Left hindlimb (tissue), 1 donor: Measurements from ENCODE around the gene FALEC.

ENCODE experiments used
- DNase-seq: peaks from one replicate; pipeline ENCODE4 v3.0.0-alpha.2; 2018

The FALEC gene

DNA sequence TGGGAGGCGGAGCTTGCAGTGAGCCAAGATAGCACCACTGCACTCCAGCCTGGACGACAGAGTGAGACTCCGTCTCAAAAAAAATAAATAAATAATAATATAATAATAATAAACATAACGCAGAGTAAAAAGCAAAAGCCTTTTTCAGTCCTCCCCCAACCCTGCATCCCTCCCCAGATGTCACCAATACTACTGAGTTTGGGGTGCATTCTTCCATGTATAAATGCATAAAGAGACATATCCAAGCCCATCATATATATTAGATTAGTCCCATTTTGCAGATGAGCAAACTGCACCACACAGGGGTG lies 32.7 kb downstream of the FALEC start:
- DNase-seq, result no peak

DNA sequence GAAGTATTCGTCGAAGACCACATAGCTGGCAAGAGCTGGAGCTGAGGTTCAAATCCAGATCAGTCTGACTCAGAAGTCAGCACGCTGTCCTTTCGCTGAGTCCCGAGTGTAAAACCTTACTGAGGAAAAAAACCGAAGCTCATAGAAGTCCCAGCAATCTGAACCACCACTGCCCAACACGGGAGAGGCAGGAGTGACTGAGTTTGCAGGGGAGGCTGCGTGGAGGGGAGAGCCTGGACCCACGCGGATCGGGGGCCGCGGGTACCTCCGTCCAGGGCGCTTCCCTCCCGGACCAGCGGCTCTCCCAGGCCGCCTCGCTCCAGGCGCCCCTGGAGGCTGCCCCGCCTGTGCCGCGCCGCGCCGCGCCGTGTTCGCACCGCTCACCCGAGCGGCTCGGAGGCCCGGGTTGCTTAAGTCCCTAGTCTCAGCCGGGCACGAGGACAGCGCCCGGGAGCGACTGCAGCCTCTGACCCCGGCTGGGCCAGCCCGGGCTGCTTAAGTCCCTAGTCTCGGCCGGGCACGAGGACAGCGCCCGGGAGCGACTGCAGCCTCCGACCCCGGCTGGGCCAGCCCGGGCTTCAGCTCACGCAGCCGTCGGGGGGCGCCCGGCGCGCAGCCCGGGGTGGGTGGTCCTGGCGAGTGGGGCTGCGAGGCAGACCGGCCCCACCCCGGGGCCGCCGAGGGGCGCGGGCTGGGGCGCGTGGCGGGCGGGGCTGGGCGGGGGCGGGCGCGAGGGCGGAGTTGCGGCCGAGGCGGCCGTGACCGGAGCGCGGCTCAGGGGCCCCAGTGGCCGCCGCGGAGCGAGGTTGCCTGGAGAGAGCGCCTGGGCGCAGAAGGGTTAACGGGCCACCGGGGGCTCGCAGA lies 33.3 kb downstream of the FALEC start, which contains the start of gene ADAMTSL4:
Gene ADAMTSL4 (plus strand): TSS at position 777 of the 864 bp plus-strand sequence. CDS start 2,881 bp downstream, outside the sequence.
- peak; percentile 85 for DNase-seq

DNA sequence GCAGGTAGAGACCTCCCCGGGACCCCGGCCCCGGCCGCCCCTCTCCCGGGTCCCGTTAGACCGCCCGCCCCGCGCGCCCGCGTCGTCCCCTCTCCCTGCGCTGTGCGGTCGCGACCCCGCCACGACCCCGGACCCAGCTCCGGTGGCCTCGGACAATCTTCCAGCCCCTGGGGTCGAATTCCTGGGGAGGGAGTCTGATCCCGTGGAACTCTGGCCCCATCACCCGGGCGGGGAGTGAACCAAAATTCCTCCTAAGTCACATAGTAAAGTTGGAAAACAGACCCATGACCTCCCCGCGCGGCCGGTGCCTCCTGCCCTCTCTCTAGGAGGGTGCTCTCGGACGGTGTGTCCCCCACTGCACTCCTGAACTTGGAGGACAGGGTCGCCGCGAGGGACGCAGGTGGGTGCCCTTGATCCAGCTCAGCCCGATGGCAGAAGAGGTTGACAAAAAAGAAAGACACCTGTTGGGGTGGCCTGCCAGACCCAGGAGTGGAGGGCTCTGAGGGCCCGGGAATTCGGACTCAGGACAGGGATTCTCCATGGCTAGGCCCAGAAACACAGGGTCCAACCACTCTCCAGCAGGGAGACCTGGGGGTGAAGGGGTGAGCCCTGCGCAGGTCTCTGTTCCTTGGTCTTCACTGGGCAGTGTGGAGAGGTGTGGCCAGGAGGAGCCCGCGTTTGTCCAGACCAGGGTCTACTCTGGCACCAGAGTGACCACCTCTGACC lies 34.1 kb downstream of the FALEC start:
- no peak for DNase-seq

DNA sequence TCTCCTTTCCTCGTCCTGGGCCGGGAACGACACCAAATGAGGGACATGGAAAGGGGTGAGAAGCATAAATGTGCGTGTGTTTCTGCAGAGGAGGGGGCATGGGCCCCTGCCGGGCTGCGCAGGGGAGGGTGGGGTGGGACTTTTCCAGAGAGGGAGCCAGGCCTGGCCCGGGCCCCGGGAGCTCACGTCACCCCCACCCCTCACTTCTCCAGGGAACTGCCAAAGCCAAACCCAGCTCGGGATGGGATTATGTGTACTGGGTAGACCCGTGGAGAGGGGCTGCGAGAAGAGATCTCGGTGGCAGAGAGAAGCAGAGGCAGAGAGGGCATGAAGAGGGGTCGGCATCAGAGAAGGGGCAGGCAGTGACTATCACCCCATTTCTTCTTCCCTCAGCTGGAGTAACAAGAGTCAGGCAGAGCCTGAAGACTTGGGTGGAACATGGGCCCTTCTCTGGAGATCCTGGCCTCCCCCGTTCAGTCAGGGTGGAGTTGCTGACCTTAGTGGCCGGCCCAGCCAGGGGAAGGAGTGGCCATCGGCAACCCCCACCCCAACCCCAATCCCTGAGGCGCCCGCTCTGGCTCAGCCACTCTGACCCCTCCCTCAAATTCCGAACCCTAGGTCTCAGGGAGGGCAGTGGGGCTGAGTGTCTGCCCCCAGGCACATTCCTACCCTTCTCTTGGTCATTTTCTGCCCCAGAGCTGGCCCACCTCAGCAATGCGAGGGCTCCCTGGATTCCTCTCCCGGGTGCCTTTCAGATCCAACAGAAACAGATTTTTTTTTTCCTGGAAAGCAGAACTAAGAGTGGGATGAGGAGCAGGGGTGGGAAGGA lies 34.9 kb downstream of the FALEC start:
- peak; percentile 86 for DNase-seq

DNA sequence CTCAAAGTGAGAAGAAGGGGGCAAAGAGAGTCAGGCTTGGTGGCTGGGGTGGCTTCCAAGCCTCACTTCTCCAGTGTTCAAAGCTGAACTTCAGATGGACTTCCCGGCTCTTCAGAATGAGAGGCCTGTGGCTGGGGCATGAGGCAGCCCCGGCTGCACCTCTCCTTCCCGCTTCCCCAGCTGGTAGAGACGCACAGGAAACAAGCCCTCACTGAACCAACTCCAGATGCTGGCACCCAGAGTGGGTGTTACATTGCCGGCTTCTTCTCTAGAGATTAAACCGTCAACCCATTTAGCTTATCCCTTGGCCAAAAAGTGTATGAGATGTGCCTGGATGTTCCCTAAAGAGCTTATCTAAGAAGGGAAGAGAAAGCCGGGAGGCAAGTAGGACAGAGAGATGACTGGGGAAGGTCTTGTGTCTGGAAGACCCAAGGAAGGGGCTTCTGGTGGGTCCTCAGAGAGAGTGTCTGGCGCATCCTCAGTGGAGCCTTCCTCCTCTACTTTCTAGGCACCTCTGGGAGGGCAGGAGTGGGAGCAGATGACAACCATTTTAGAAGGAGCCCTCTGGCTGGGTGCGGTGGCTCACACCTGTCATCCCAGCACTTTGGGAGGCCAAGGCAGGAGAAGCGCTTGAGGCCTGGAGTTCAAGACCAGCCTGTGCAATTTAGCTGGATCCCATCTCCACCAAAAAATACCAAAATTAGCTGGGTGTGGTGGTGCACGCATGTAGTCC lies 35.7 kb downstream of the FALEC start:
- DNase-seq, result peak; percentile 52

DNA sequence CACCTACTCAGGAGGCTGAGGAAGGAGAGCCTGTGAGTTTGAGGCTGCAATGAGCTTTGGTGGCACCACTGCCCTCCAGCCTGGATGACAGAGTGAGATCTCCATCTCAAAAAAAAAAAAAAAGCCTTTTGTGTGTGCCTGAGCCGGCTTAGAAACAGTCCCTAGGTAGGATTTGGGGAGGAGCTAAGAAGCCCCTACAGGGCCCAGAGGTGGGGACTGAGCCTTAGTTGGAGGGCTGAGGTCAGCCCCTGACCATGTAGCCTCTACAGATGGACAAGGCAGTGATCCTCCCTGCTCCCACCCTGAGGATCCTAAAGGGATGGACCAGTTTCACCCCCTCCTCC lies 36.2 kb downstream of the FALEC start:
- no peak for DNase-seq

DNA sequence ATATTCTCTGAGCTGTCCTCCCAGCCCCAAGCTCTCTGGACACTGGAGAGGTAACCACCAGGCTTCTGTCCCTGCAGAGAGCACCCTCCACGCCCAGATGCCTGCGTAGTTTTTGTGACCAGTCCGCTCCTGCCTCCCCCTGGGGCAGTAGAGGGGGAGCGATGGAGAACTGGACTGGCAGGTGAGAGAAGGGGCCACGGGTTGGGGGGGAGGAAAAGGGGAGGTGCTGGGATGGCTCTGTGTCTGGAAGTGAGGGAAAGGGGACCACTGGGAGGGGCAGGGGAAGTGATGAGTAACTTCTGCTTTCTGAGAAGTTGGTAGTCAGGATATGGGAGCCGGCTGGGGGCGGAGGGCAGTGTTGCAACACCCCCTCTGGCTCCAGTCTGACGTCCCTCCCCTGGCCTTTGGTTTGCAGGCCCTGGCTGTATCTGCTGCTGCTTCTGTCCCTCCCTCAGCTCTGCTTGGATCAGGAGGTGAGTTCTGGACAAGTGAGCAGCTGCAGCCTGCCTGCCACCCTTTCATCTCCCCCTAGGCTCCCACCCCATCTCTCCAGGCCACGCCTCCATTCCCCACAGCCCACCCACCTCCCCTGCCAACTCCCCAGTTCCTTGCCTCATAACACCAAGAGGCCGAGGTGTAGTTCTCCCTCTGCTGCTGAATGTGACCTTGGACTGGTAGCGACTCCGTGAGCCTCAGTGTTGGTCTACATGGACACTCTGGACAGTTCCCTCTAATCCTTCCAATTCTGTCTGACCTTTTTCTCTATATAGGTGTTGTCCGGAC lies 36.8 kb downstream of the FALEC start:
- peak; percentile 84 for DNase-seq

DNA sequence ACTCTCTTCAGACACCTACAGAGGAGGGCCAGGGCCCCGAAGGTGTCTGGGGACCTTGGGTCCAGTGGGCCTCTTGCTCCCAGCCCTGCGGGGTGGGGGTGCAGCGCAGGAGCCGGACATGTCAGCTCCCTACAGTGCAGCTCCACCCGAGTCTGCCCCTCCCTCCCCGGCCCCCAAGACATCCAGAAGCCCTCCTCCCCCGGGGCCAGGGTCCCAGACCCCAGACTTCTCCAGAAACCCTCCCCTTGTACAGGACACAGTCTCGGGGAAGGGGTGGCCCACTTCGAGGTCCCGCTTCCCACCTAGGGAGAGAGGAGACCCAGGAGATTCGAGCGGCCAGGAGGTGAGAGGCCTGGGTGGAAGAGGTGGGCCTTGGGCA lies 37.3 kb downstream of the FALEC start:
- peak; percentile 40 for DNase-seq

DNA sequence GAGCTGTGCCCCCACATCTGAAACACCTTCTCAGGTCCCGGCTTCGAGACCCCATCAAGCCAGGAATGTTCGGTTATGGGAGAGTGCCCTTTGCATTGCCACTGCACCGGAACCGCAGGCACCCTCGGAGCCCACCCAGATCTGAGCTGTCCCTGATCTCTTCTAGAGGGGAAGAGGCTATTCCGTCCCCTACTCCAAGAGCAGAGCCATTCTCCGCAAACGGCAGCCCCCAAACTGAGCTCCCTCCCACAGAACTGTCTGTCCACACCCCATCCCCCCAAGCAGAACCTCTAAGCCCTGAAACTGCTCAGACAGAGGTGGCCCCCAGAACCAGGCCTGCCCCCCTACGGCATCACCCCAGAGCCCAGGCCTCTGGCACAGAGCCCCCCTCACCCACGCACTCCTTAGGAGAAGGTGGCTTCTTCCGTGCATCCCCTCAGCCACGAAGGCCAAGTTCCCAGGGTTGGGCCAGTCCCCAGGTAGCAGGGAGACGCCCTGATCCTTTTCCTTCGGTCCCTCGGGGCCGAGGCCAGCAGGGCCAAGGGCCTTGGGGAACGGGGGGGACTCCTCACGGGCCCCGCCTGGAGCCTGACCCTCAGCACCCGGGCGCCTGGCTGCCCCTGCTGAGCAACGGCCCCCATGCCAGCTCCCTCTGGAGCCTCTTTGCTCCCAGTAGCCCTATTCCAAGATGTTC lies 38.0 kb downstream of the FALEC start:
- DNase-seq, result peak; percentile 40

DNA sequence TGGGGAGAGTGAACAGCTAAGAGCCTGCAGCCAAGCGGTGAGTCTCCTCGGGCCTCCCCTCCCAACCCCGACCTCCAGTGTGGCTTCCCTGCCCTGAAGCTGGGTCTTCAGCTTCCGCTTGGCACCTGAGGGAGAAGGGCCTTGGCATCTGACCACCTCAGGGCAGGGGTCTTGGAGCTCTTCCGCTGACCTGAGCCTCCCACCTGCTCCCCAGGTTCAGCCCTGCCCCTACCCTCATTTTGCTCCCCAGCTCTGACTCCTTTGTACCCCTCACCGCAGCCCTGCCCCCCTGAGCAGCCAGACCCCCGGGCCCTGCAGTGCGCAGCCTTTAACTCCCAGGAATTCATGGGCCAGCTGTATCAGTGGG lies 38.5 kb downstream of the FALEC start:
- DNase-seq, result no peak

DNA sequence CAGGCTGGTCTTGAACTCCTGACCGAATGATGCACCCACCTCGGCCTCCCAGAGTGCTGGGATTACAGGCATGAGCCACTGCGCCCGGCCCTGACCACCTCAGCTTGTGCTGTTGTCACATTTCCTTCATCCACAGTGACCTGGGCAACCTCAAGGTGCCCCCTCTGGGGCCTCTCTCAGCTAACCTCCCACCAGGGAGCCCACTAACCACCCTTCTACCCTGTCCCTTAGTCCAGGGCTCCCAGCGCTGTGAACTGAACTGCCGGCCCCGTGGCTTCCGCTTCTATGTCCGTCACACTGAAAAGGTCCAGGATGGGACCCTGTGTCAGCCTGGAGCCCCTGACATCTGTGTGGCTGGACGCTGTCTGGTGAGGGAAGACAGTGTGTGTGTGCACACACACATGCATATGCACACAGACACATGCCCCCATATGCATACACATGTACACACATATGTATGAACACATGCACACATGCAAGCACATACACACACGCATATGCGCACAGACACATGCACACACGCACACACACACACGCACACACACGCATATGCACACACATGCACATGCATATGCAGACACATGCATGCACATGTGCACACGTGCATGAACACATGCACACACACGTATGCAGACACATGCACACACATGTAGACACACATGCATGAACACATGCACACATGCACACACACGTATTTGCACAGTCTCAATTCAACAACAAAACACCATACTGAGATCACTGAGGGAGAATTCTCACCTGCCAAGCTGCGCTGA lies 39.8 kb downstream of the FALEC start:
- DNase-seq, result peak; percentile 15

DNA sequence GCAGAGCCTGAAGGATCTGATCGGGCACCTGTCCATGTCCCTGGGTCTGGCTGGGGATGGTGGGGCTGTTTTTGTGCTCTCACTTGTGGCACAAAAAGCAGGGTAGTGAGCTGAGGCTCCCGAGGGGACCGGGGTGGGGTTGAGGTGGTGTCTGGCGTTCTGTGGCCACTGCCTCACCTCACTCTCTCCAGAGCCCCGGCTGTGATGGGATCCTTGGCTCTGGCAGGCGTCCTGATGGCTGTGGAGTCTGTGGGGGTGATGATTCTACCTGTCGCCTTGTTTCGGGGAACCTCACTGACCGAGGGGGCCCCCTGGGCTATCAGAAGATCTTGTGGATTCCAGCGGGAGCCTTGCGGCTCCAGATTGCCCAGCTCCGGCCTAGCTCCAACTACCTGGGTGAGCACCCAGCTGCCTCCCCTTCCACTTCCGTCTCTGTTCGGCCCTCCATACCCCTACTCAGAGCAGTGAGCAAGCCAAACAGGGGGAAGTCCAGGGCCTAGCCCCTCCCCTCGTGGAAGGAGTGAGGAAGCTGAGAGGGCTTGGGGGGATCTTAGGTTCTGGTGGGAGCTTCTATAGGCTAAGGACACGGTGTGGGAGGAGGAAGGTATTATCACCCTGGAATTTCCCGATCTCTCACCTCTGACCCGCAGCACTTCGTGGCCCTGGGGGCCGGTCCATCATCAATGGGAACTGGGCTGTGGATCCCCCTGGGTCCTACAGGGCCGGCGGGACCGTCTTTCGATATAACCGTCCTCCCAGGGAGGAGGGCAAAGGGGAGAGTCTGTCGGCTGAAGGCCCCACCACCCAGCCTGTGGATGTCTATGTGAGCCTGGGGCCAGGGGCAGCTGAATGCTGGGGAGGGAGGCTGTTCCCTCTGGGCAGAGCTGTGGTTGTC lies 40.7 kb downstream of the FALEC start:
- DNase-seq, result peak; percentile 25

DNA sequence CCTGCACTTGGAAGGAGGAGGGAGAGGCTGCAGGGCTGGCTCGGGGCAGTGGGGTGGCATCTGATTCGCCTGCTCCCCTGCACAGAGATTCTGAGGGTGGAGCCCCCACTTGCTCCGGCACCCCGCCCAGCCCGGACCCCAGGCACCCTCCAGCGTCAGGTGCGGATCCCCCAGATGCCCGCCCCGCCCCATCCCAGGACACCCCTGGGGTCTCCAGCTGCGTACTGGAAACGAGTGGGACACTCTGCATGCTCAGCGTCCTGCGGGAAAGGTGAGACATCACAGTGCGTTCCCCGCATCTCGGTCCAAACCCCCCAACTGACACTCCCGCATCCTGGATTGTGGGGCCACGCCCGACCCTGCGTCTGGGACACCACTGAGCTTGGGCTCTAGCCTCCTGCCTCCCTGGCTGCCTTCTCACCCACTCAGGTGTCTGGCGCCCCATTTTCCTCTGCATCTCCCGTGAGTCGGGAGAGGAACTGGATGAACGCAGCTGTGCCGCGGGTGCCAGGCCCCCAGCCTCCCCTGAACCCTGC lies 41.6 kb downstream of the FALEC start:
- no peak for DNase-seq

DNA sequence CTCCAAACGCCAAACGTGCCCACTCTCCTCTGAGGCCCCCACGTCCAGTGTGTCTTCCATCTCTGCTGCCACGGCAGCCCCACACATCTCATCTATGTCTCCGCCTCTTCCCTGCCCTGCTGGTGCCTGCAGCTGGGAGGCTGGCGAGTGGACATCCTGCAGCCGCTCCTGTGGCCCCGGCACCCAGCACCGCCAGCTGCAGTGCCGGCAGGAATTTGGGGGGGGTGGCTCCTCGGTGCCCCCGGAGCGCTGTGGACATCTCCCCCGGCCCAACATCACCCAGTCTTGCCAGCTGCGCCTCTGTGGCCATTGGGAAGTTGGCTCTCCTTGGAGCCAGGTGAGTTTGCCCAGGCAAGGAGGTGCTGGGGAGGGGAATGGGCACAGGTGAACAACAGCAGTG lies 42.3 kb downstream of the FALEC start:
- DNase-seq, result peak; percentile 19

DNA sequence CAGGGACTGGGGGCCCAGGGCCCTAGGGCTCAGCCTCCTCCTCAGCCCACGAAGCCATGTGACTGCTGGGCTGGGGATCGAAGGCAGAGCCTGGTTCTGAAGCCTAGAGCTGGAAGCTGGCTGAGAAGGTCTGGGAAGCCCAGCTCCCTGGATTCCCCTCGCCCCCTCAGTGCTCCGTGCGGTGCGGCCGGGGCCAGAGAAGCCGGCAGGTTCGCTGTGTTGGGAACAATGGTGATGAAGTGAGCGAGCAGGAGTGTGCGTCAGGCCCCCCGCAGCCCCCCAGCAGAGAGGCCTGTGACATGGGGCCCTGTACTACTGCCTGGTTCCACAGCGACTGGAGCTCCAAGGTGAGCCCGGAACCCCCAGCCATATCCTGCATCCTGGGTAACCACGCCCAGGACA lies 42.8 kb downstream of the FALEC start:
- DNase-seq, result peak; percentile 15

DNA sequence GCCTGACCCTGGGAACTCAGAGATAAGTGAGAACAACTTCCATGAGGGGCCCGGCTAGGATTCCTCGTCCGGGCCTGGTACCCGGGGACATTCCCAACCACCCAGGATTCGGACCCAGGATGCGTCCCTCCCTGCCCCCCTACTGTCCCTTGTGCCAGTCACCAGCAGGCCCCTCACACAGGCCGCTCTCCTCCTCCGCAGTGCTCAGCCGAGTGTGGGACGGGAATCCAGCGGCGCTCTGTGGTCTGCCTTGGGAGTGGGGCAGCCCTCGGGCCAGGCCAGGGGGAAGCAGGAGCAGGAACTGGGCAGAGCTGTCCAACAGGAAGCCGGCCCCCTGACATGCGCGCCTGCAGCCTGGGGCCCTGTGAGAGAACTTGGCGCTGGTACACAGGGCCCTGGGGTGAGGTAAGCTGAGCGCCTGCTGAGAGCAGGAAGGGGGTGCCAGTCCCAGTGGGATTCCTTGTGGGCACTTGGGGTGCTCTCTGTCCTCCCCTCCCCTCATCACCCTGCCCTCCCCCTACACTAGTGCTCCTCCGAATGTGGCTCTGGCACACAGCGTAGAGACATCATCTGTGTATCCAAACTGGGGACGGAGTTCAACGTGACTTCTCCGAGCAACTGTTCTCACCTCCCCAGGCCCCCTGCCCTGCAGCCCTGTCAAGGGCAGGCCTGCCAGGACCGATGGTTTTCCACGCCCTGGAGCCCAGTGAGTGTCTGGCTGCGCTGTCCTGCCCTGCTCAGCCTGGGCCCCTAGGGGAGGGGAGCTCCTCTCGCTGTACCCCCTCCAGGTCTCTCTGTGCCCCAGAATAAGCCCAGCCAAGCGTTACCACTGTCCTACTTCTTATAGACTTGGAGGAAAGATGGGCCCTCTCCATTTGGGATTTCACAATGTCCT lies 43.5 kb downstream of the FALEC start:
- DNase-seq, result peak; percentile 51

DNA sequence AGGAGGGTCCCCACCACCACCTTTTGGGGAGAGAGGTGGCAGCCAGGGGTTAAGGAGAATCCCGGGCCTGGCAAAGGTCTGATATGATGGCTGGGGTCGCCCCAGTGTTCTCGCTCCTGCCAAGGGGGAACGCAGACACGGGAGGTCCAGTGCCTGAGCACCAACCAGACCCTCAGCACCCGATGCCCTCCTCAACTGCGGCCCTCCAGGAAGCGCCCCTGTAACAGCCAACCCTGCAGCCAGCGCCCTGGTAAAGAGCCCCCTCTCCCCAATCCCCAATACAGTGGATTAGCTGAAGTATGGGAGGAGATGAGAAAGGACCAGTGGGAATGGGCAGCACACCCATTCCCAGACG lies 44.1 kb downstream of the FALEC start:
- DNase-seq, result no peak

DNA sequence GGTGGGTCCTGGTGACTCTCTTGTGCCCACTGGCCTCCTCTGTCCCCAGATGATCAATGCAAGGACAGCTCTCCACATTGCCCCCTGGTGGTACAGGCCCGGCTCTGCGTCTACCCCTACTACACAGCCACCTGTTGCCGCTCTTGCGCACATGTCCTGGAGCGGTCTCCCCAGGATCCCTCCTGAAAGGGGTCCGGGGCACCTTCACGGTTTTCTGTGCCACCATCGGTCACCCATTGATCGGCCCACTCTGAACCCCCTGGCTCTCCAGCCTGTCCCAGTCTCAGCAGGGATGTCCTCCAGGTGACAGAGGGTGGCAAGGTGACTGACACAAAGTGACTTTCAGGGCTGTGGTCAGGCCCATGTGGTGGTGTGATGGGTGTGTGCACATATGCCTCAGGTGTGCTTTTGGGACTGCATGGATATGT lies 44.5 kb downstream of the FALEC start:
- DNase-seq, result peak; percentile 69
